22Rv1 (cell line): ENCODE measurements around the gene ANO8.

Experiments
- H3K27ac ChIP-seq: fragments of 450-650 bp; 2 replicates; pipeline ENCODE4 v1.5.1; 2017
- CTCF ChIP-seq: fragments of 450-650 bp; IDR thresholded peaks from 2 replicates; pipeline ENCODE4 v1.5.1; 2017; ENCODE audit warnings: mild to moderate bottlenecking
- ZFX ChIP-seq: fragments of 450-650 bp; IDR thresholded peaks from 2 replicates; pipeline ENCODE4 v1.6.1; 2017; ENCODE audit warnings: antibody characterized with exemption, borderline replicate concordance

ANO8 gene

DNA sequence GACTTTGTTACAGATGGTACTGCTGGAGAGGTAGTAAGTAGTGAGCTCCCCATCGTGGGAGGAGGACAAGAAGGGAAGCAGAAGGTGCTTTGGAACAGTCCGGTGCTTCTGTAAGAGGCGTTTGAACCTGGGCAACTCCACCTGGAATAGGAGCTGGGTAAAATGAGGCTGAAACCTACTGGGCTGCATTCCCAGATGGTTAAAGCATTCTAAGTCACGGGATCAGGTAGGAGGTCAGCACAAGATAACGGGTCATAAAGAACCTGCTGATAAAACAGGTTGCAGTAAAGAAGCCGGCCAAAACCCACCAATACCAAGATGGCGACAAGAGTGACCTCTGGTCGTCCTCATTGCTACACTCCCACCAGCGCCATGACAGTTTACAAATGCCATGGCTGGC is 47.9 kb downstream of the ANO8 start:
- TF ChIP-seq CTCF (no peak), ZFX (no peak)
- no peak overlapping the region for H3K27ac ChIP-seq

DNA sequence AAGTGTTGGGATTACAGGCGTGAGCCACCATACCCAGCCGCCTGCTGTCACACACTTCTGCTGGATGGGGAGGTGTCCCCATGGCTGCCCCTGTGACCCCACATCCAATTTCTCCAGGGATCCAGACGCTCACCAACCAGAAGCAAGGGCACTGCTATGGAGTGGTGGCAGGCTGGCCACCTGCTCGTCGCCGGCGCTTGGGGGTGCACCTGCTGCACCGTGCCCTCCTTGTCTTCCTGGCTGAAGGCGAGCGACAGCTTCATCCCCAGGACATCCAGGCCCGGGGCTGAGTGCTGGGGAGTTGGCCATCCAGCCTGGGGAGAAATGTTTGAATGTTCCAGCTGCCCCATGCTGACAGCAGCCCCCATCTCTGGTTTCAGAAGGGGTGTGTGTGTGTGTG is 48.4 kb downstream of the ANO8 start:
- H3K27ac ChIP-seq: no peak overlapping the region
- TF ChIP-seq CTCF: no peak
- no peak for TF ChIP-seq ZFX

DNA sequence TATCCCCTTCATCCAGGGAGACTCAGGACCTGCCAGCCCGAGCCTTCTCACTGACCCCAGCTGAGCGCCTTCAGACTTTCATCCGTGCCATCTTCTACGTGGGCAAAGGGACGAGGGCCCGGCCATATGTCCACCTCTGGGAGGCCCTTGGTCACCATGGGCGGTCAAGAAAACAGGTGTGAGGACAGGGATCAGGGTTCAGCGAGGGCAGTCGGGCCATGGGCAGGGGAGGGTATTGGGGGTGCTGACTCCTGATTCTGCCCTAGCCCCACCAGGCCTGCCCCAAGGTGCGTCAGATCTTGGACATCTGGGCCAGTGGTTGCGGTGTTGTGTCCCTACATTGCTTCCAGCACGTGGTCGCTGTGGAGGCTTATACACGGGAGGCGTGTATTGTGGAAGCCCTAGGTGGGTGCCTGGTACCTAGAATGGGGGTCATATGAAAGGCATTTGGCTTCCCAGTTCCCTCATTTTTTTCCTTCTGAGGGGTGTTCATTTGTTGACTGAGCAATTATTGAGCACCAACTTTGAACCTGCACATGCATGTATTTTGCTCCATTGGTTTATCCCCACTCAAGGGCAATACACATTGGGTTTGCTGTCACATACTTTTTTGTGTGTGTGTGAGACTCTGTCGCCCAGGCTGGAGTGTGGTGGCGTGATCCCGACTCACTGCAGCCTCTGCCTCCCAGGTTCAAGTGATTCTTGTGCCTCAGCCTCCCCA is 49.1 kb downstream of the ANO8 start:
- no peak for TF ChIP-seq ZFX
- no peak overlapping the region for H3K27ac ChIP-seq

DNA sequence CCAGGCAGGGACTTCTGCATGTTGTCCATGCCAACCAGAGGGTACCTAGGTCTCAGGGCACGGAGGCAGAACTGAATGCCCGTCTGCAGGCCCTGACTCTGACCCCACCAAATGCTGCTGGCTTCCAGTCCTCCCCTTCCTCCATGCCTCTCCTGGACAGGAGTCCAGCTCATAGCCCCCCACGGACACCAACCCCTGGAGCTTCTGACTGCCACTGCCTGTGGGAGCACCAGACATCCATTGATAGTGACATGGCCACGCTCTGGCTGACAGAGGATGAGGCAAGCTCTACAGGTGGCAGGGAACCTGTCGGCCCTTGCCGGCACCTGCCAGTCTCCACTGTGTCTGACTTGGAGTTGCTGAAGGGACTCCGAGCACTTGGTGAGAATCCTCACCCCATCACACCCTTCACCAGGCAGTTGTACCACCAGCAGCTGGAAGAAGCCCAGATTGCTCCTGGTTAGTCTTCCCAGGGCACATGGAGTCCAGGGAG is 51.1 kb downstream of the ANO8 start:
- no peak overlapping the region for H3K27ac ChIP-seq
- TF ChIP-seq ZFX: no peak
- TF ChIP-seq CTCF: no peak

DNA sequence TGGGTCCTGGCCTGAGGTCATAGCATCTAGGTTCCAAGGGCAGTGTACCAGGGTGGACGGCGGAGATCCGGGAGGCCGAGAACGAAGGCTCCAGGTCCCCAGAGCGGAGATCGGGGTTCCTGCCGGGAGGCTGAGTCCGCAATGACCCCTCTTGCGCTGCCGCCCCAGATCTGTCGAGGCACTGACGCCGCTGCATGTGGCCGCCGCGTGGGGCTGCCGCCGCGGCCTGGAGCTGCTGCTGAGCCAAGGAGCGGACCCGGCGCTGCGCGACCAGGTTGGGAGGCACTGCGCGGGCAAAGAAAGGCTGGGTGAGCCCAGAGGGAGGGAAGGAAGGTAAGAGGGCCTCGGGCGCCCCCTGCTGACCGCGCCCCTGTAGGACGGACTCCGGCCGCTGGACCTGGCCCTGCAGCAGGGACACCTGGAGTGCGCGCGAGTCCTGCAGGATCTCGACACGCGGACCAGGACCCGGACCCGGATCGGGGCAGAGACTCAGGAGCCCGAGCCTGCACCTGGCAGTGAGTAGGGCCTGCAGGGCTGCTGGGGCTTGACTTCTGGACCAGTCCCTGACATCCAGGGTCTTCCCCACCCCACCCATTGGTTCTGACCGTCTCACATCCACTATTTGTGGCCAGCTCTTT is 52.0 kb downstream of the ANO8 start:
- TF ChIP-seq CTCF (peak; percentile 94), ZFX (no peak)
- H3K27ac ChIP-seq: peak overlapping the region; percentile 50; the same call in 1 of the 2 replicates

- peak within 1 kb of the TSS; percentile 50; the same call in 1 of the 2 replicates for H3K27ac ChIP-seq
- no peak for TF ChIP-seq ZFX
- TF ChIP-seq CTCF: no peak
These were observed 53.0 kb downstream of the ANO8 start, which contains the start of gene ANKLE1 for GRCh38 chr19:17281391-17282304. Gene ANKLE1, plus strand, starts transcription at chr19:17281901. Its CDS starts 20 bp downstream, at chr19:17281921.

DNA sequence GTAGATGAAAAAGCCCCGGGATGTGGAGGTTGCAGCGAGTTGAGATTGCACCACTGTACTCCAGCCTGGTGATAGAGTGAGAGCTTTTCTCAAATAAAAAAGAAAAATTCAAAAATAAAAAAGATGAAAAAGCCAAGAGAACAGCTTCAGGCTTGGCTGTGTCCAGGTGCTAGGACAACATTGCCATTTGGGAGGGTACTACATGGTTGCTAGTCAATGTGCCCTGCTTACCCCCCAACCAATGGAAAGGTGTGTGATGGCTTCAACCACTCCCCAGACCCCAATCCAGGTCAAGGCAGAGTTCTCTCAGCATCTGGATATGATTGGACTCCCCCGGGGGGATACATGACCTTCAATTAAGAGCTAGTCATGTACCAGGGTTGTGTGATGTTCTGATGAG is 55.2 kb downstream of the ANO8 start:
- TF ChIP-seq CTCF: no peak
- TF ChIP-seq ZFX: no peak
- H3K27ac ChIP-seq: no peak overlapping the region
